HG03558 (cell line): Measurements from ENCODE around the gene KRTAP10-4.
"Not testable (repeated sequence)": the region's sequence is repeated elsewhere in the genome, so short reads cannot be mapped to it uniquely, and the experiment has no call there.

Source experiments
- ATAC-seq: cut with Tn5 transposase; IDR thresholded peaks from one replicate; pipeline ENCODE4 v1.9.1; 2021; ENCODE audit warnings: moderate number of reproducible peaks; ENCODE audit not compliant: unreplicated experiment; ENCODE audit errors: extremely low read depth

KRTAP10-4 gene

GRCh38 chr21:44593598-44594405 is 20.3 kb downstream of the KRTAP10-4 start:
- no peak for ATAC-seq

GRCh38 chr21:44594406-44594916 is 20.9 kb downstream of the KRTAP10-4 start:
- no peak for ATAC-seq

- no peak for ATAC-seq
Measured at GRCh38 chr21:44595524-44595923, 22.0 kb downstream of the KRTAP10-4 start.

- no peak for ATAC-seq
Measured at GRCh38 chr21:44596068-44596725, 22.7 kb downstream of the KRTAP10-4 start.

- ATAC-seq: no peak
Measured at GRCh38 chr21:44598061-44598460, 24.5 kb downstream of the KRTAP10-4 start.

GRCh38 chr21:44599264-44600029 is 25.9 kb downstream of the KRTAP10-4 start:
- ATAC-seq: no peak

- not testable (repeated sequence) for ATAC-seq
Measured at GRCh38 chr21:44600118-44600978, 26.8 kb downstream of the KRTAP10-4 start, which contains the start of gene KRTAP10-7. TSS of gene KRTAP10-7 (plus strand) at chr21:44600597. CDS start at chr21:44600622, 25 bp downstream.

- not testable (repeated sequence) for ATAC-seq
Measured at GRCh38 chr21:44601091-44601490, 27.6 kb downstream of the KRTAP10-4 start.

GRCh38 chr21:44601596-44602462 is 28.3 kb downstream of the KRTAP10-4 start:
- ATAC-seq: no peak

- ATAC-seq: no peak
Measured at GRCh38 chr21:44602463-44602850, 28.9 kb downstream of the KRTAP10-4 start.

GRCh38 chr21:44603109-44603875 is 29.8 kb downstream of the KRTAP10-4 start:
- no peak for ATAC-seq

GRCh38 chr21:44603911-44604310 is 30.4 kb downstream of the KRTAP10-4 start:
- no peak for ATAC-seq

GRCh38 chr21:44606495-44606894 is 33.0 kb downstream of the KRTAP10-4 start:
- no peak for ATAC-seq

- ATAC-seq: no peak
Measured at GRCh38 chr21:44609193-44609592, 35.7 kb downstream of the KRTAP10-4 start.

- ATAC-seq: not testable (repeated sequence)
Measured at GRCh38 chr21:44610157-44610843, 36.8 kb downstream of the KRTAP10-4 start.

- no peak for ATAC-seq
Measured at GRCh38 chr21:44611551-44611950, 38.0 kb downstream of the KRTAP10-4 start.

GRCh38 chr21:44612029-44612486 is 38.5 kb downstream of the KRTAP10-4 start, which contains the start of gene KRTAP10-8:
TSS of gene KRTAP10-8 (plus strand) at chr21:44612079. CDS start at chr21:44612101, 22 bp downstream.
- ATAC-seq: no peak
